H9 (cell line): ENCODE measurements around the gene SLC9A1. TPM values are rescaled to one million over a fixed set of nuclear protein-coding genes. Genes with fewer than 3 reads are reported as not detected.

Experiments
- DNase-seq: peaks from one replicate; pipeline ENCODE4 v3.0.0-alpha.2; 2017
- H2AFZ ChIP-seq: one replicate; pipeline ENCODE4 v1.6.1; 2013; ENCODE audit warnings: mild to moderate bottlenecking, low read length, control low read depth, moderate library complexity
- H2AK5ac ChIP-seq: 2 replicates; pipeline ENCODE4 v1.6.1; 2013; ENCODE audit warnings: low read length, control low read depth, mixed read lengths; ENCODE audit not compliant: insufficient read length
- H2BK120ac ChIP-seq: one replicate; pipeline ENCODE4 v1.6.1; 2013; ENCODE audit warnings: low read depth, mild to moderate bottlenecking, low read length, control low read depth, inconsistent platforms; ENCODE audit not compliant: poor library complexity, severe bottlenecking
- H2BK12ac ChIP-seq: 2 replicates; pipeline ENCODE4 v1.6.1; 2013; ENCODE audit warnings: low read length, control low read depth, mixed read lengths, low read depth; ENCODE audit not compliant: insufficient read length
- H2BK15ac ChIP-seq: 2 replicates; pipeline ENCODE4 v1.6.1; 2013; ENCODE audit warnings: low read depth, low read length, control low read depth
- H2BK20ac ChIP-seq: one replicate; pipeline ENCODE4 v1.6.1; 2013; ENCODE audit warnings: low read depth, mild to moderate bottlenecking, low read length, control low read depth, inconsistent platforms; ENCODE audit not compliant: poor library complexity, severe bottlenecking
- H2BK5ac ChIP-seq: 2 replicates; pipeline ENCODE4 v1.6.1; 2013; ENCODE audit warnings: low read length, control low read depth, mixed read lengths; ENCODE audit not compliant: insufficient read length
- H3K14ac ChIP-seq: 2 replicates; pipeline ENCODE4 v1.6.1; 2013; ENCODE audit warnings: low read length, control low read depth; ENCODE audit not compliant: insufficient read depth
- H3K18ac ChIP-seq: 2 replicates; pipeline ENCODE4 v1.6.1; 2013; ENCODE audit warnings: low read depth, mild to moderate bottlenecking, mixed read lengths, low read length, control low read depth; ENCODE audit not compliant: insufficient read length
- H3K23ac ChIP-seq: 2 replicates; pipeline ENCODE4 v1.6.1; 2013; ENCODE audit warnings: low read length, control low read depth, mixed read lengths, low read depth; ENCODE audit not compliant: insufficient read length
- H3K23me2 ChIP-seq: 2 replicates; pipeline ENCODE4 v1.6.1; 2013; ENCODE audit warnings: low read depth, mild to moderate bottlenecking, mixed read lengths, low read length, control low read depth; ENCODE audit not compliant: insufficient read length, poor library complexity, severe bottlenecking
- H3K27ac ChIP-seq: 2 replicates; pipeline ENCODE4 v1.5.1; 2013; ENCODE audit warnings: low read length, control low read depth, mixed read lengths, low read depth; ENCODE audit not compliant: insufficient read length
- H3K27me3 ChIP-seq: 2 replicates; pipeline ENCODE4 v1.6.1; 2013; ENCODE audit warnings: low read length, control low read depth, inconsistent platforms; ENCODE audit not compliant: insufficient read depth
- H3K4ac ChIP-seq: 2 replicates; pipeline ENCODE4 v1.6.1; 2013; ENCODE audit warnings: low read depth, mild to moderate bottlenecking, control low read depth, inconsistent platforms, low read length, moderate library complexity
- H3K4me1 ChIP-seq: 2 replicates; pipeline ENCODE4 v1.6.1; 2013; ENCODE audit warnings: low read length, control low read depth, inconsistent platforms; ENCODE audit not compliant: insufficient read depth
- H3K4me2 ChIP-seq: 2 replicates; pipeline ENCODE4 v1.6.1; 2013; ENCODE audit warnings: low read length, control low read depth, mixed read lengths; ENCODE audit not compliant: insufficient read length, insufficient read depth
- H3K56ac ChIP-seq: 2 replicates; pipeline ENCODE4 v1.6.1; 2013; ENCODE audit warnings: low read depth, mild to moderate bottlenecking, mixed read lengths, low read length, control low read depth; ENCODE audit not compliant: insufficient read length
- H3K79me1 ChIP-seq: 2 replicates; pipeline ENCODE4 v1.6.1; 2013; ENCODE audit warnings: low read depth, mild to moderate bottlenecking, moderate library complexity, low read length, control low read depth, inconsistent platforms; ENCODE audit not compliant: insufficient read depth, poor library complexity, severe bottlenecking
- H3K79me2 ChIP-seq: 2 replicates; pipeline ENCODE4 v1.6.1; 2013; ENCODE audit warnings: low read length, control low read depth, inconsistent platforms; ENCODE audit not compliant: insufficient read depth
- H3K9ac ChIP-seq: 2 replicates; pipeline ENCODE4 v1.6.1; 2013; ENCODE audit warnings: low read length, control low read depth, mixed read lengths; ENCODE audit not compliant: insufficient read length; ENCODE audit errors: extremely low read depth
- H3K9me3 ChIP-seq: one replicate; pipeline ENCODE4 v1.6.1; 2013; ENCODE audit warnings: low read depth, low read length, inconsistent platforms; ENCODE audit not compliant: control insufficient read depth
- H3T11ph ChIP-seq: one replicate; pipeline ENCODE4 v1.6.1; 2013; ENCODE audit warnings: mild to moderate bottlenecking, low read length, control low read depth, inconsistent platforms
- H4K20me1 ChIP-seq: one replicate; pipeline ENCODE4 v1.6.1; 2013; ENCODE audit not compliant: control insufficient read depth, insufficient read length, insufficient read depth
- H4K5ac ChIP-seq: 2 replicates; pipeline ENCODE4 v1.6.1; 2013; ENCODE audit warnings: low read depth, mild to moderate bottlenecking, mixed read lengths, low read length, control low read depth; ENCODE audit not compliant: insufficient read length
- H4K8ac ChIP-seq: replicated peaks from 2 replicates; pipeline ENCODE4 v1.6.1; 2013; ENCODE audit warnings: low read length, control low read depth, mixed read lengths, low read depth; ENCODE audit not compliant: insufficient read length
- H4K91ac ChIP-seq: 2 replicates; pipeline ENCODE4 v1.6.1; 2013; ENCODE audit warnings: low read depth, mild to moderate bottlenecking, moderate library complexity, mixed read lengths, low read length, control low read depth; ENCODE audit not compliant: insufficient read length
- H3K27ac Mint-ChIP-seq, 3 experiments: 2 replicates in 2 of 3; 3 replicates in 1 of 3; pipeline ENCODE4 v1.8.0; 2020 to 2021; ENCODE audit warnings: mixed read lengths in 3 of 3, mild to moderate bottlenecking in 1 of 3, moderate library complexity in 1 of 3
- H3K27me3 Mint-ChIP-seq: 2 replicates; pipeline ENCODE4 v1.8.0; 2021; ENCODE audit warnings: low read depth, mild to moderate bottlenecking, moderate library complexity, mixed read lengths
- H3K36me3 Mint-ChIP-seq, 3 experiments: 2 replicates in 2 of 3; 3 replicates in 1 of 3; pipeline ENCODE4 v1.8.0; 2020 to 2021; ENCODE audit warnings: low read depth in 3 of 3, mixed read lengths in 3 of 3; ENCODE audit not compliant: insufficient read depth in 1 of 3
- H3K4me1 Mint-ChIP-seq, 2 experiments: 2 replicates each; pipeline ENCODE4 v1.8.0; 2020; ENCODE audit warnings: mixed read lengths in 2 of 2
- H3K4me3 Mint-ChIP-seq, 2 experiments: 2 replicates in 1 of 2; 3 replicates in 1 of 2; pipeline ENCODE4 v1.8.0; 2020 to 2021; ENCODE audit warnings: mild to moderate bottlenecking in 2 of 2, mixed read lengths in 2 of 2, moderate library complexity in 1 of 2
- H3K9me3 Mint-ChIP-seq, 2 experiments: 2 replicates in 1 of 2; 3 replicates in 1 of 2; pipeline ENCODE4 v1.8.0; 2020; ENCODE audit warnings: mild to moderate bottlenecking in 2 of 2, mixed read lengths in 2 of 2, moderate library complexity in 1 of 2
- CTCF ChIP-seq: fragments of 200-600 bp; sonication (generic); conservative IDR thresholded peaks from 3 replicates; pipeline ENCODE4 v1.8.0; 2021; ENCODE audit warnings: antibody characterized with exemption, mild to moderate bottlenecking
- WGBS: extraction: QIAGEN DNeasy Blood & Tissue Kit; methylation state at CpG from one replicate; pipeline ENCODE4 v1.1.7; 2013; ENCODE audit warnings: missing lambda C conversion rate, low lambda C conversion rate, mixed read lengths; ENCODE audit not compliant: insufficient read length; ENCODE audit errors: extremely low coverage; 5-methylcytosine and 5-hydroxymethylcytosine counted together
- total RNA-seq: library from RNA; stranded (reverse); gene quantifications from 2 replicates; pipeline ENCODE4 v1.2.1, GENCODE V29; 2021

Gene SLC9A1
- total RNA-seq, 1 experiment from 2014 or later: 20.8 TPM

GRCh38 chr1:27124405-27124804 is 30.5 kb downstream of the SLC9A1 start:
- Histone ChIP-seq H3K79me2 (no peaks in the 10 kb centered on the region), H2BK12ac (no peak overlapping the region), H4K8ac (no peak overlapping the region), H3K18ac (no peak overlapping the region), H4K20me1 (no peaks in the 10 kb centered on the region), H3K27ac (no peak overlapping the region), H3K56ac (no peak overlapping the region), H2BK20ac (no peak overlapping the region), H3K27me3 (no peaks in the 10 kb centered on the region), H3K9ac (no peak overlapping the region), H3K4ac (no peak overlapping the region), H3K23me2 (no peaks in the 10 kb centered on the region), H2BK5ac (no peak overlapping the region), H3K79me1 (no peaks in the 10 kb centered on the region), H2AFZ (no peak overlapping the region), H3K23ac (no peak overlapping the region), H2AK5ac (no peak overlapping the region), H3T11ph (no peak overlapping the region), H2BK15ac (no peak overlapping the region), H3K4me1 (no peaks in the 10 kb centered on the region), H4K5ac (no peak overlapping the region), H4K91ac (no peak overlapping the region), H3K14ac (no peak overlapping the region), H3K9me3 (no peaks in the 10 kb centered on the region), H2BK120ac (no peak overlapping the region), H3K4me2 (no peak overlapping the region)
- TF ChIP-seq CTCF: no peak
- Mint-ChIP-seq H3K4me1 (peaks cover 15 to 22% of the 10 kb centered on the region in 2 experiments), H3K36me3 (peaks cover 0 to 7% (median 2%) of the 10 kb centered on the region in 3 experiments; a peak in 4 of 7 replicates), H3K27me3 (no peaks in the 10 kb centered on the region; the same call in 1 of the 2 replicates), H3K27ac (no peak overlapping the region), H3K9me3 (no peaks in the 10 kb centered on the region), H3K4me3 (no peak overlapping the region)
- DNase-seq: no peak
- no CpG with 5 or more reads among the region's 3 CpGs for WGBS
